ENCODE data around the gene KRT84.

KRT84 gene

GRCh38 chr12:52338241-52338960, 47.1 kb downstream of the KRT84 start:
- no peak for DNase-seq

DNA sequence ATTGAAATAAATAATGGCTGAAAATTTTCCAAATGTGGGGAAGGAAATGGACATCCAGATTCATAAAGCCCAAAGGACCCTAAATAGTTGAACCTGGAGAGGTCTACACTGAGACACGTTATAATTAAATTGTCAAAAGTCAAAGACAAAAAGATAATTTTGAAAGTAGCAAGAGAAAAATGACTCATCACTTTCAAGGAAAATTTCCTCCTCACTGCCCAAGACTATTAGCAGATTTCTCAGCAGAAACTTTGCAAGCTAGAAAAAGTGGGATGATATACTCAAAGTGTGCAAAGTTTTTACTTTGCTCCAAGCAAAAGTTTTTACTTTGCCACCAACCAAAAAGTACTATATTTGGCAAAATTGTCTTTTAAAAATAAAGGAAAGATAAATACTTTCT, 48.4 kb downstream of the KRT84 start:
- no peak for DNase-seq

GRCh38 chr12:52336641-52337040, 48.8 kb downstream of the KRT84 start:
- no peak for DNase-seq

- no peak for DNase-seq
Observed at GRCh38 chr12:52335598-52336262, 49.7 kb downstream of the KRT84 start.

GRCh38 chr12:52334185-52334584, 51.3 kb downstream of the KRT84 start:
- DNase-seq, result no peak

DNA sequence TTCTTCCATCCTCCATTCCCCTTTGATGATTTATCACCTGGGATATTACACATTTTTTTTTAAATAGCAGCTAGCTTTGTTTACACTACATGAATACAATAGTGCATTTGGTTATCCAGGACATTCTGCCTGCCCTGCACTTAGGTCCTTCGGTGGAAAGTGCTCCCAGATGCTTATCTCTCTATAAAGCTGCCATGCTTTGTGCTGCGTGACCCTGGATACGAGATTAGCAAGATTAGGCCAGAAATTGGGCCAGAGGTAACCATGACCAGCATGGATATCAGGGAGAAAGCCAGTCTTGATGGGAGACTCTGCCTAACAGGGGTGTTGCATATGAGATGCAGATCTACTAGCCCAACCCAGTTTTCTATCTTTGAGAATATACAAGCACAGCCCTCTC, 52.1 kb downstream of the KRT84 start:
- DNase-seq, result no peak

DNA sequence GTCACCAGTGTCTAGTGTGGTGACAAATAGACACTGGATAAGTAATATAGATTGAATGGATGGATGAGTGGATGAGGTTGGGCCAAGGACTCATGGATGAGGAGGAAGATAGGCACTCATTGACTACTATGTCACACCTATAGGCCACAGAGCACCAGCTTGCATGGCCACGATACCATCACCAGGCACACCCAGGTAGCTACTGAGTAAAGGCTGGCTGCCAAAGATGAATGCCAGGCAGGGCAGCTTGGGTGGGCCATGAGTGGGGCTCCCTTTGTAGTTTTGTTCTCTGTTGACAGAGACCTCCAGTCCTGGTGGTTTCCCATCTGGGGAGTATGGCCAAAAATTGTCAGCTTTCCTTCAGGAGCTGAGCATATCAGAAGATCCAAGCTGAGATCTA, 53.1 kb downstream of the KRT84 start:
- DNase-seq, result no peak

DNA sequence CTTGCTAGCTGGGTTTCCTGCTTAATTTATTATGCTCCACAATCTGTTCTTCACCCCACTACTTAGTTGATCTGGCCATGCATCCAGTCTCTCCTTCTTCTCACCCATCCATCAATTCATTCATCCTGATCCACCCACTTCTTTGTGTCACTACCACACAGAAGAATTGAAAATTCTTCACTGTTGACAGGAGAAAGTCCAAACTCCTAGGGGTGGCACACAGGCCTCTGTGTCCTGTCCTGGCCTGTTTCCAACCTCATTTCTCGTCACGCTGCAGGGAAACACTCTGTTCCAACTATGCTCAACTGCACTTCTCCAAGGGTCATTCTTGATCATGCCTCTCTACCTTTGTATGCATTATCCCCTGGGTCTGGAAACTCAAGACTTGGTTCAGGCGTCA, 53.6 kb downstream of the KRT84 start:
- no peak for DNase-seq

GRCh38 chr12:52331039-52331438, 54.4 kb downstream of the KRT84 start:
- no peak for DNase-seq

- DNase-seq, result no peak
Observed at GRCh38 chr12:52327830-52328500, 57.5 kb downstream of the KRT84 start.
